Liver (tissue), 9 donors: Measurements from ENCODE around the gene IL5RA. TPM values are rescaled to one million over a fixed set of nuclear protein-coding genes. Genes with fewer than 3 reads are reported as not detected.

Experiments
- DNase-seq: peaks from one replicate; pipeline ENCODE4 v3.0.0-alpha.2; 2017; ENCODE audit warnings: low spot score
- H3K27ac ChIP-seq, 2 donors: one replicate each; pipeline ENCODE4 v1.7.0; 2013; ENCODE audit warnings: inconsistent platforms in 2 of 2, low read length in 2 of 2, control low read depth in 1 of 2, low read depth in 1 of 2, mild to moderate bottlenecking in 1 of 2
- H3K27me3 ChIP-seq, 4 donors: one replicate each; pipeline versions ENCODE4 v1.6.1 to v1.7.0; 2013; ENCODE audit warnings: low read length in 3 of 4, inconsistent platforms in 1 of 4, mild to moderate bottlenecking in 1 of 4, moderate library complexity in 1 of 4; ENCODE audit not compliant: control insufficient read depth in 4 of 4, insufficient read depth in 4 of 4
- H3K36me3 ChIP-seq, 4 donors: one replicate each; pipeline versions ENCODE4 v1.6.1 to v1.7.0; 2013; ENCODE audit warnings: low read length in 3 of 4, mild to moderate bottlenecking in 3 of 4, low read depth in 1 of 4, moderate library complexity in 1 of 4; ENCODE audit not compliant: control insufficient read depth in 4 of 4, insufficient read depth in 3 of 4
- H3K4me1 ChIP-seq, 4 donors: one replicate each; pipeline versions ENCODE4 v1.6.1 to v1.7.0; 2013; ENCODE audit warnings: low read length in 3 of 4, mild to moderate bottlenecking in 3 of 4, moderate library complexity in 1 of 4; ENCODE audit not compliant: control insufficient read depth in 4 of 4, insufficient read depth in 4 of 4
- H3K4me3 ChIP-seq, 3 donors: one replicate each; pipeline versions ENCODE4 v1.6.1 to v1.7.0; 2013; ENCODE audit warnings: low read length in 3 of 3, control low read depth in 1 of 3, low read depth in 1 of 3, mild to moderate bottlenecking in 1 of 3
- H3K9ac ChIP-seq, 2 donors: one replicate each; pipeline ENCODE4 v1.7.0; 2013; ENCODE audit warnings: low read length in 2 of 2, mild to moderate bottlenecking in 2 of 2, moderate library complexity in 2 of 2, control low read depth in 1 of 2, low read depth in 1 of 2
- H3K9me3 ChIP-seq, 4 donors: one replicate each; pipeline versions ENCODE4 v1.6.1 to v1.7.0; 2013; ENCODE audit warnings: low read length in 3 of 4; ENCODE audit not compliant: control insufficient read depth in 4 of 4
- CTCF ChIP-seq: fragments of 150-350 bp; IDR thresholded peaks from 2 replicates; pipeline ENCODE4 v1.5.1; 2017; ENCODE audit warnings: improper control_type of control experiment, low read depth, low read length; ENCODE audit not compliant: missing input control
- EGR1 ChIP-seq, 2 donors: IDR thresholded peaks; 2 replicates each; pipeline ENCODE4 v1.6.1; 2016 to 2018; ENCODE audit warnings: antibody characterized with exemption in 2 of 2, low read depth in 2 of 2
- FOXA2 ChIP-seq: IDR thresholded peaks from 2 replicates; pipeline ENCODE4 v1.6.1; 2016; ENCODE audit warnings: antibody characterized with exemption
- GABPA ChIP-seq, 2 donors: IDR thresholded peaks in 1 of 2; conservative IDR thresholded peaks in 1 of 2; 2 replicates each; pipeline ENCODE4 v1.6.1; 2016; ENCODE audit warnings: antibody characterized with exemption in 2 of 2, mild to moderate bottlenecking in 1 of 2, moderate library complexity in 1 of 2
- HNF4A ChIP-seq, 2 donors: conservative IDR thresholded peaks; 2 replicates each; pipeline ENCODE4 v1.6.1; 2016; ENCODE audit warnings: antibody characterized with exemption in 2 of 2, mild to moderate bottlenecking in 2 of 2
- JUND ChIP-seq, 2 donors: IDR thresholded peaks; 2 replicates each; pipeline ENCODE4 v1.6.1; 2016; ENCODE audit warnings: antibody characterized with exemption in 2 of 2
- MAX ChIP-seq: IDR thresholded peaks from 2 replicates; pipeline ENCODE4 v1.6.1; 2016; ENCODE audit warnings: antibody characterized with exemption
- RAD21 ChIP-seq, 2 donors: IDR thresholded peaks; 2 replicates each; pipeline ENCODE4 v1.6.1; 2016; ENCODE audit warnings: antibody characterized with exemption in 2 of 2, mild to moderate bottlenecking in 2 of 2
- REST ChIP-seq: IDR thresholded peaks from 2 replicates; pipeline ENCODE4 v1.6.1; 2016; ENCODE audit warnings: antibody characterized with exemption, mild to moderate bottlenecking
- RXRA ChIP-seq, 2 donors: IDR thresholded peaks; 2 replicates each; pipeline ENCODE4 v1.6.1; 2017 to 2018; ENCODE audit warnings: antibody characterized with exemption in 2 of 2, mild to moderate bottlenecking in 1 of 2
- SP1 ChIP-seq: IDR thresholded peaks from 2 replicates; pipeline ENCODE4 v1.6.1; 2018; ENCODE audit warnings: antibody characterized with exemption, mild to moderate bottlenecking
- TAF1 ChIP-seq: conservative IDR thresholded peaks from 2 replicates; pipeline ENCODE4 v1.6.1; 2016; ENCODE audit warnings: antibody characterized with exemption, mild to moderate bottlenecking
- YY1 ChIP-seq: IDR thresholded peaks from 2 replicates; pipeline ENCODE4 v1.6.1; 2016; ENCODE audit warnings: antibody characterized with exemption, mild to moderate bottlenecking
- WGBS: extraction: QIAGEN DNeasy Blood & Tissue Kit; methylation state at CpG from one replicate; pipeline ENCODE4 v1.1.7; 2013; 5-methylcytosine and 5-hydroxymethylcytosine counted together
- polyA plus RNA-seq, 2 donors: library from polyadenylated mRNA; stranded (reverse) in 1 of 2; unstranded in 1 of 2; fragments of 200-250 nt in 1 of 2; fragments of >200 nt in 1 of 2; fragmentation: Nextera tagmentation in 1 of 2; extraction: Ambion mirVana in 1 of 2; gene quantifications; one replicate each; pipeline versions ENCODE4 v1.2.1 to v1.2.3, GENCODE V29; 2013 to 2015
- total RNA-seq, 2 donors: library from RNA; depleted of rRNA; stranded (reverse); fragments of >200 nt; gene quantifications; one replicate each; pipeline ENCODE4 v1.2.3, GENCODE V29; 2014
- donor health status: healthy.
- donor health status: healthy.
- donor health status: healthy.
- donor health status: healthy.
- donor health status: healthy.

The IL5RA gene
- total and polyA plus RNA-seq, 4 donors = 0.02 to 0.56 (median 0.08) TPM; not detected in 1

DNA sequence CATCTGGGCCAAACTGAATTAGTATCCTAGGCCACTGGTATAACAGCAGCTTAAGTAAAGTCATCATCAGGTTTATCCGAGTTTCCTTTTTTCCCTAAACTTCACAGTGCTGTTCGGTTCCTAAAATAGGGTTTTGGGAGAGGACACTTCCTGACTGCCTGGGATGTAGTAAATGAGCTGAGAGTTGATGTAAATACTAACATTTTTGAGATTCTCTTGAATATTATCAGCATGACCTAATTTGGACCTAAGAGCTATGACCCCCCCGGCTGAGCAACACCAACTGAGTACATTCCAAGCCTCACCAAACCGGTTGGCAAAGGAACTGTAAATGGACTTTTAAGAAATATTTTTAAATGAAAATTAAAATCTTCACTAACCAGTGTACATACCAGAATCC is 78.8 kb downstream of the IL5RA start:
- no peak overlapping the region for H3K9ac ChIP-seq
- TF ChIP-seq YY1 = no peak
- TF ChIP-seq RXRA (IDR thresholded peaks at IDR 0.05) = peak in 1 of 2 donors; percentile 17
- H3K27me3 ChIP-seq = no peaks in the 10 kb centered on the region
- WGBS = 73% methylated on average over 4 of the region's 4 CpGs
- DNase-seq = no peak
- no peaks in the 10 kb centered on the region for H3K9me3 ChIP-seq
- no peaks in the 10 kb centered on the region for H3K36me3 ChIP-seq
- H3K27ac ChIP-seq = no peak overlapping the region
- no peaks in the 10 kb centered on the region for H3K4me1 ChIP-seq
- H3K4me3 ChIP-seq = no peak overlapping the region

DNA sequence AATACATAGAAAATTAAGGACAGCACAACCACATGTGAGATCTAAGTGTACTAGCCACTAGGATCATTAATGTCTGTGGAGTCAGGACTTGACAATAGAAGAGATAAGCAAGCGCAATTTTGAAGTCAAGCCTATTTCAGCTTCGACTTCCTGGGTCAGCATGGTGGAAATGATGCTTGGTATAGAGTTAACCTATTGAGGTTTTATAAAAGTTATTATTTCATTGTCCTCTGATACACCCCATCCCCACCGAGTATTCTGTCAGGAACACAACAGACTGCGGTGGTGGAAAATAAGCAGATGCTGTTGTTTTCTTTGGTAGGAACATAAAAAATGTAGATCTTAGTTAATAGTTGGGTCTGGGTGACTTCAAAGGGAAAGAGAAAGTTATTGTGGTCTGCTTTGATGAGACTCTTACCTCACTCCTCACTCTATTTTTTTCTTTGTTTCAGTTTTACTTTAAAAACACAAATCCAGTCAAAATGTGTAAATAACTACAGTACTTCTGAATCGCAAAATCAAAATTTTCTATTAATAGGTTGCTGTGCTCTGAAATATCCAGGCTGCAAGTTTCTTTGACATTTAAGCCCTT is 82.1 kb downstream of the IL5RA start:
- no peak for TF ChIP-seq HNF4A (conservative IDR thresholded peaks at IDR 0.05)
- no peak for TF ChIP-seq MAX
- TF ChIP-seq GABPA (IDR thresholded peaks at IDR 0.05 in 1 of 2, conservative IDR thresholded peaks at IDR 0.05 in 1 of 2) = no peak
- no peak for TF ChIP-seq TAF1
- no peak for TF ChIP-seq CTCF
- no peak for TF ChIP-seq RAD21 (IDR thresholded peaks at IDR 0.05)
- no peak for TF ChIP-seq FOXA2
- no peak for TF ChIP-seq JUND (IDR thresholded peaks at IDR 0.05)
- TF ChIP-seq SP1 = no peak
- TF ChIP-seq REST = no peak
- TF ChIP-seq EGR1 (IDR thresholded peaks at IDR 0.05; ENCODE audit: low read depth in 2 of 2) = no peak

More for the DNA sequence above, 82.1 kb downstream of the IL5RA start:
- Histone ChIP-seq H3K4me1 (no peaks in the 10 kb centered on the region), H3K27ac (no peak overlapping the region), H3K27me3 (no peaks in the 10 kb centered on the region), H3K9ac (no peak overlapping the region), H3K4me3 (no peak overlapping the region), H3K36me3 (no peaks in the 10 kb centered on the region), H3K9me3 (no peaks in the 10 kb centered on the region)
- no peak for DNase-seq
- WGBS = 82% methylated on average over 5 of the region's 5 CpGs
